ENCODE measurements around the gene FAM20A.

The FAM20A gene

DNA sequence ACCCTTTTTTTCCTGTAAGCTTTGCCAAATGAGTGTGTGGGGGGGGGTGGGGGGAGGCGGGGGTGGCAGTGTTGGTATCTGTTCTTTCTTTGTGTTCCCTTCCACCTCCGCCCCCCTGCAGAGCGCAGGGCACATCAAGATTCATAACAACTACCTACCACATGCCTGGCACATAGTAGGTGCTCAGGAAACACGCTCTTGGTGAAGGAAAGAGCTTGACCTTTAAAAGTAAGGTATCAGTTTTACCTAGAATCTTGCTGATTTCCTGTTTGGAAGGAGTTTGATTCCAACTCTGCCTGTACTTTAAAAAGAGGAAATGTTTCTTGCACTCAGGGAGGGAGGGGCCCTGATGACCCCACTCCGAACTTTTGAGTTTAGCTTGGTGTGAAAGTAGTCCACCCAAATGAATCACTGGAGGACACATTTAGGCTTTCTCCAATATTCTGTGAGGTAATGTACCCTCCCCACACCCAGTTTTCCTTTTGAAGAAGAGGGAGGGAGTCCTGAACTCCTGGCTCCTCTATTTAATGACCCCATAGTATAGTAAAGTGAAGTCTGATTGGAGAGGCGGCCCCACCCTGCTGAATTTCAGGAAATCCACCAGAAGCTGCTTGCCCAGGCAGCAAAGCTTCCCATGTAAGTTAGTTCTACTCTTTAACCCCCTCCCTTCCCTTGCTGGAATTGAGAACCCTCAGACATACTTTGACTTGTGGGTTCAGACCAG is 560 bp upstream of the FAM20A start:
- TF ChIP-seq, protein P1, sequence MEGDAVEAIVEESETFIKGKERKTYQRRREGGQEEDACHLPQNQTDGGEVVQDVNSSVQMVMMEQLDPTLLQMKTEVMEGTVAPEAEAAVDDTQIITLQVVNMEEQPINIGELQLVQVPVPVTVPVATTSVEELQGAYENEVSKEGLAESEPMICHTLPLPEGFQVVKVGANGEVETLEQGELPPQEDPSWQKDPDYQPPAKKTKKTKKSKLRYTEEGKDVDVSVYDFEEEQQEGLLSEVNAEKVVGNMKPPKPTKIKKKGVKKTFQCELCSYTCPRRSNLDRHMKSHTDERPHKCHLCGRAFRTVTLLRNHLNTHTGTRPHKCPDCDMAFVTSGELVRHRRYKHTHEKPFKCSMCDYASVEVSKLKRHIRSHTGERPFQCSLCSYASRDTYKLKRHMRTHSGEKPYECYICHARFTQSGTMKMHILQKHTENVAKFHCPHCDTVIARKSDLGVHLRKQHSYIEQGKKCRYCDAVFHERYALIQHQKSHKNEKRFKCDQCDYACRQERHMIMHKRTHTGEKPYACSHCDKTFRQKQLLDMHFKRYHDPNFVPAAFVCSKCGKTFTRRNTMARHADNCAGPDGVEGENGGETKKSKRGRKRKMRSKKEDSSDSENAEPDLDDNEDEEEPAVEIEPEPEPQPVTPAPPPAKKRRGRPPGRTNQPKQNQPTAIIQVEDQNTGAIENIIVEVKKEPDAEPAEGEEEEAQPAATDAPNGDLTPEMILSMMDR (IDR thresholded peaks at IDR 0.05; ENCODE audit: low read depth, low read length) = no peak
- no peak overlapping the region for H3K4me3 ChIP-seq (ENCODE audit: low read depth, low read length)

- no peak overlapping the region for H3K4me3 ChIP-seq (ENCODE audit: low read depth, low read length)
- TF ChIP-seq, protein P1 (IDR thresholded peaks at IDR 0.05; ENCODE audit: low read depth, low read length) = no peak
Observed at GRCh38 chr17:68600067-68600930, 868 bp downstream of the FAM20A start.

GRCh38 chr17:68599552-68600066 is 1.6 kb downstream of the FAM20A start:
- TF ChIP-seq, protein P1 (IDR thresholded peaks at IDR 0.05; ENCODE audit: low read depth, low read length) = no peak
- no peak overlapping the region for H3K4me3 ChIP-seq (ENCODE audit: low read depth, low read length)

DNA sequence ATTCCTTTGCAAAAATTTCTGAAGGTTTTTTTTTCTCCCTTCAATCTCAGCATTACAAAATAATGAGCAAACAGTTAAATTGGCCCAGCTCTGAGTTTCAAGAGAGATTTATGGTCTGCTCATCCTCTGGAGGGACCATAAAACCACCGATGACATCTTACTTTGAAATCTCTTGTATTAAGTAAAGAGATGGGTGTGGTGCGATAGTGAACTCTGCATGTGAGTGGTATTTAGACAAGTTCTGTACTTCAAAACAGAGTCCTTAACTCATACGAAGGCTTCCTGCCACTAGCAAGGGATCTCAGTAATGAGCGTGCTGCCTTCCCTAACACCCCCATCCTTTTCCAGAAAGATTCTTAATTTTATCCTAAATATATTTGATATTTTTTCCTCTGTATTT is 2.1 kb downstream of the FAM20A start:
- H3K4me3 ChIP-seq (ENCODE audit: low read depth, low read length) = no peak overlapping the region
- TF ChIP-seq, protein P1 (IDR thresholded peaks at IDR 0.05; ENCODE audit: low read depth, low read length) = no peak

DNA sequence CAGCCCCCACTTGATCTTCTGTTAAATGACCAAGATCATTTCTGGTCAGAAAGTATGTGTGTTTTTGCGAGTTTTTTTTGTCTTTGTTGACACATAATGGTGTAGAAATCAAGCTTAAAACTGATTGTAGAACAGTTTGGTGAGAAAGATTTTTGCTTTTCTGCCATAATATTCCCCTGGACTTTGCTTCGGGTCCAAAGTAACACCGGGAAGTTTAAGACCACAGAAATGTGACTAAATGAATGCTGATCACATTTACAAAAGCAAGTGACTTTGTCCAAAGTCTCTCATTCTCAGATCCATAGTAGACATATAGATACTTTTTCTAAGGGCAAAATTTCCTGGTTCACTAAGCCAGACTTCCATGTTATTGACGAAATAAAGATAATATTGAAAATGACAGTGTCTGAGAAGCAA is 2.6 kb downstream of the FAM20A start:
- no peak overlapping the region for H3K4me3 ChIP-seq (ENCODE audit: low read depth, low read length)
- TF ChIP-seq, protein P1 (IDR thresholded peaks at IDR 0.05; ENCODE audit: low read depth, low read length) = no peak

DNA sequence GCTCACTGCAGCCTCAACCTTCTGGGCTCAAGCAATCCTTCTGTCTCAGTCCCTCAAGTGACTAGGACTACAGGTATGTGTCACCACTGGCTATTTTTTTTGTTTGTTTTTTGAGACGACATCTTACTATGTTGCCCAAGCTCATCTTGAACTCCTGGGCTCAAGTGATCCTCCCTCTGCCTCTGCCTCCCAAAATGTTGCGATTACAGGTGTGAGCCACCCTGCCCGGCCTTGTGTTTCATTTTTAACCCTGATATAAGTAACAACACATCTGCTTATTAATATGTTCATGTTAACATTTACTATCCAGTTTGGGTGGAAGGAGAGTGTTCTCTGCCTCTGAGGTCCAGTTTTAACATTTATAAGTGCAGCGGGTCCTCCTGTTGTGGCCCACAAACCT is 3.1 kb downstream of the FAM20A start:
- TF ChIP-seq, protein P1 (IDR thresholded peaks at IDR 0.05; ENCODE audit: low read depth, low read length) = no peak
- no peak overlapping the region for H3K4me3 ChIP-seq (ENCODE audit: low read depth, low read length)

Measured in WI38 (cell line).